Epithelial cell of proximal tubule (primary cell): ENCODE measurements around the gene BLTP2. TPM values are rescaled to one million over a fixed set of nuclear protein-coding genes. Genes with fewer than 3 reads are reported as not detected.

ENCODE experiments used
- DNase-seq: peaks from one replicate; pipeline ENCODE4 v3.0.0-alpha.2; 2011; ENCODE audit warnings: low read depth
- H3K4me3 ChIP-seq: 2 replicates; pipeline ENCODE4 v1.5.1; 2011; ENCODE audit warnings: low read depth, mild to moderate bottlenecking, low read length
- total RNA-seq: library from RNA; depleted of rRNA; stranded (reverse); fragments of >200 nt; gene quantifications from 2 replicates; pipeline ENCODE4 v1.2.3, GENCODE V29; 2015
- TF ChIP-seq, protein P1 (sequence below): conservative IDR thresholded peaks from 2 replicates; pipeline ENCODE4 v1.5.1; 2012; ENCODE audit warnings: low read depth, mild to moderate bottlenecking, low read length

The BLTP2 gene
- total RNA-seq, 1 donor from 2014 or later = 136 TPM

DNA sequence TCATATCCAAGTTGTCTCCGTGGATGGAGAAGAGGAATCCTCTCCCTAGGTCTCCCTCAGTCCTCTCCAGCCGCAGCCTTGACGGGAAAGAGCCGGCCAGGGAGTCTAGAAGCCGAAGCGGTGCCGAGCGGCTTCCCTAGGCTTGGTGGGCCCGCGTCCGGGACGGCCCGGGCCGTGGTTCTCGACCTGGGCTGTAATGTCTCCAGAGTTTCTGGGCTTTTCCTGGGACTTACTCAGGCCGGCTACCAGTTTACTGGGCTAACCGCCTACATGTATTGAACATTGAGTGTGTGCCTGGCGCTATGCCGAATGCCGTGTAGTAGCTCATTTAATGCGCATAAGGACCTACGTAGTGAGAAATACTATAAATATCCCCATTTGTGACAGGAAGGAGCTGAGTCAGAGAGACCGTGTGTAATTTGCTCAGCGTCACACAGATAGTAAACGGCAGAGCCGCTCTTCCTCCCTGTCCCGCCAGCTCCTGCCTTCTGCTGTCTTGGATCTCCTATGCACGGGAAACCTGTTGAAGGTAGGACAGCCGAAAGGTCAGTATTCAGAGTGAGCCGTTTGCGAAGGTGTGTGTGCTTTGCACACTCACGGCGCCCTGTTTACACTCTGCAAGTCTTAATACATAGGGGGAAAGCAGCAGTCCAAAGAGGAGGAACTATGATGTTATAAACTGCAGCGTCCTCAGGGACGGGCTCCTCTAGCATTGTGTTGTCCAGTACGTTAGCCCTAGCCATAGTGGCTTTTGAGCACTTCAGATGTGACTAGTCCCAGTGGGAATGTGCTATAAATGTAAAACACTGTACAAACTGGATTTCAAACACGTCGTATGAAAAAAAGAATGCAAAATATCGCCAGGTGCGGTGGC is 45.4 kb downstream of the BLTP2 start:
- DNase-seq = no peak
- TF ChIP-seq, protein P1, sequence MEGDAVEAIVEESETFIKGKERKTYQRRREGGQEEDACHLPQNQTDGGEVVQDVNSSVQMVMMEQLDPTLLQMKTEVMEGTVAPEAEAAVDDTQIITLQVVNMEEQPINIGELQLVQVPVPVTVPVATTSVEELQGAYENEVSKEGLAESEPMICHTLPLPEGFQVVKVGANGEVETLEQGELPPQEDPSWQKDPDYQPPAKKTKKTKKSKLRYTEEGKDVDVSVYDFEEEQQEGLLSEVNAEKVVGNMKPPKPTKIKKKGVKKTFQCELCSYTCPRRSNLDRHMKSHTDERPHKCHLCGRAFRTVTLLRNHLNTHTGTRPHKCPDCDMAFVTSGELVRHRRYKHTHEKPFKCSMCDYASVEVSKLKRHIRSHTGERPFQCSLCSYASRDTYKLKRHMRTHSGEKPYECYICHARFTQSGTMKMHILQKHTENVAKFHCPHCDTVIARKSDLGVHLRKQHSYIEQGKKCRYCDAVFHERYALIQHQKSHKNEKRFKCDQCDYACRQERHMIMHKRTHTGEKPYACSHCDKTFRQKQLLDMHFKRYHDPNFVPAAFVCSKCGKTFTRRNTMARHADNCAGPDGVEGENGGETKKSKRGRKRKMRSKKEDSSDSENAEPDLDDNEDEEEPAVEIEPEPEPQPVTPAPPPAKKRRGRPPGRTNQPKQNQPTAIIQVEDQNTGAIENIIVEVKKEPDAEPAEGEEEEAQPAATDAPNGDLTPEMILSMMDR = no peak
- H3K4me3 ChIP-seq = peak overlapping the region; percentile 73

- DNase-seq = no peak
- TF ChIP-seq, protein P1 = no peak
- H3K4me3 ChIP-seq = peak within 1 kb of the TSS; percentile 73
Measured at GRCh38 chr17:28598799-28599310, 46.1 kb downstream of the BLTP2 start, which contains the start of gene SPAG5. Gene SPAG5 (minus strand): TSS chr17:28599025. CDS start chr17:28598946, 79 bp downstream.

DNA sequence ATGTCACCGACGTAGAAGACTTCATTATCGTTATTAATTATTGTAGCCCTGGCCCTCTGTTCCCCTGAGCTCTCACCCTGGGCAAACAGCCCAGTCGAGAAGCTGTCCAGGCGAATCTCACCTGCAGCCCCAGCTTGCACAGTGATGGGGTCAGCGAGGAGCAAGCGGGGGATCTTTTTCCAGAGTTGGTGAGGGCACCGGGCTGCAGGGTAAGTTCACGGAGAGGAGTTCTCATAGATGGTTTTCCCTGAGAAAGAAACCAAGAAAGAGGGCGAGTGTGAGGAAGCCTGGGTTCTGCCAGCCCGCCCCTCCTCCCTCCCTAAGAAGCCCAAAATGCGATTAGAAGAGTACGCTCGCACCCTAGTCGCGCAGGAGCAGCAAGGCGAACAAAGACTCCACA is 46.6 kb downstream of the BLTP2 start:
- TF ChIP-seq, protein P1 = no peak
- H3K4me3 ChIP-seq = peak overlapping the region; percentile 73
- DNase-seq = no peak

- DNase-seq = no peak
Measured at GRCh38 chr17:28597606-28598383, 47.2 kb downstream of the BLTP2 start.

More at GRCh38 chr17:28597606-28598383, 47.2 kb downstream of the BLTP2 start:
- H3K4me3 ChIP-seq = peak overlapping the region; percentile 73
- TF ChIP-seq, protein P1 = no peak

Other genes with a start within 250 kb of the BLTP2 start
- 2.8 and 4.7 TPM in 2 replicates for gene SLC46A1, start 238.9 kb downstream of the BLTP2 start, total RNA-seq
- not detected in 2 replicates for gene SLC13A2, start 171.5 kb downstream of the BLTP2 start, total RNA-seq
- gene FOXN1, start 138.8 kb downstream of the BLTP2 start, total RNA-seq = not detected in 2 replicates
- gene UNC119, start 92.5 kb downstream of the BLTP2 start, total RNA-seq = 28.7 and 29.2 TPM in 2 replicates
- 47.2 and 55.6 TPM in 2 replicates for gene PIGS, start 73.6 kb downstream of the BLTP2 start, total RNA-seq
- gene ALDOC, start 68.3 kb downstream of the BLTP2 start, total RNA-seq = 25.4 and 100.0 TPM in 2 replicates
- 99.2 and 104 TPM in 2 replicates for gene SPAG5, start 46.1 kb downstream of the BLTP2 start, total RNA-seq
- 3.0 and 4.3 TPM in 2 replicates for gene RSKR, start 31.0 kb downstream of the BLTP2 start, total RNA-seq
- gene SDF2, start 16.7 kb upstream of the BLTP2 start, total RNA-seq = 39.5 and 52.7 TPM in 2 replicates
- 17.2 and 21.7 TPM in 2 replicates for gene SUPT6H, start 17.0 kb upstream of the BLTP2 start, total RNA-seq
- under 0.01 and 0.58 TPM in 2 replicates for gene PROCA1, start 66.7 kb upstream of the BLTP2 start, total RNA-seq
- 558 and 649 TPM in 2 replicates for gene RAB34, start 72.7 kb upstream of the BLTP2 start, total RNA-seq
- 746 and 818 TPM in 2 replicates for gene RPL23A, start 74.8 kb upstream of the BLTP2 start, total RNA-seq
- 14.5 and 14.7 TPM in 2 replicates for gene TLCD1, start 81.1 kb upstream of the BLTP2 start, total RNA-seq
- 4.3 and 8.4 TPM in 2 replicates for gene NEK8, start 83.6 kb upstream of the BLTP2 start, total RNA-seq
- 86.4 and 108 TPM in 2 replicates for gene TRAF4, start 98.9 kb upstream of the BLTP2 start, total RNA-seq
- 11.9 and 14.2 TPM in 2 replicates for gene FAM222B, start 197.6 kb upstream of the BLTP2 start, total RNA-seq
- gene ERAL1, start 209.9 kb upstream of the BLTP2 start, total RNA-seq = 86.9 and 94.9 TPM in 2 replicates